Measurements from ENCODE around the gene CELA2A. TPM values are rescaled to one million over a fixed set of nuclear protein-coding genes. Genes with fewer than 3 reads are reported as not detected.

CELA2A gene
- total RNA-seq, 4 donors from 2014 or later = not detected

DNA sequence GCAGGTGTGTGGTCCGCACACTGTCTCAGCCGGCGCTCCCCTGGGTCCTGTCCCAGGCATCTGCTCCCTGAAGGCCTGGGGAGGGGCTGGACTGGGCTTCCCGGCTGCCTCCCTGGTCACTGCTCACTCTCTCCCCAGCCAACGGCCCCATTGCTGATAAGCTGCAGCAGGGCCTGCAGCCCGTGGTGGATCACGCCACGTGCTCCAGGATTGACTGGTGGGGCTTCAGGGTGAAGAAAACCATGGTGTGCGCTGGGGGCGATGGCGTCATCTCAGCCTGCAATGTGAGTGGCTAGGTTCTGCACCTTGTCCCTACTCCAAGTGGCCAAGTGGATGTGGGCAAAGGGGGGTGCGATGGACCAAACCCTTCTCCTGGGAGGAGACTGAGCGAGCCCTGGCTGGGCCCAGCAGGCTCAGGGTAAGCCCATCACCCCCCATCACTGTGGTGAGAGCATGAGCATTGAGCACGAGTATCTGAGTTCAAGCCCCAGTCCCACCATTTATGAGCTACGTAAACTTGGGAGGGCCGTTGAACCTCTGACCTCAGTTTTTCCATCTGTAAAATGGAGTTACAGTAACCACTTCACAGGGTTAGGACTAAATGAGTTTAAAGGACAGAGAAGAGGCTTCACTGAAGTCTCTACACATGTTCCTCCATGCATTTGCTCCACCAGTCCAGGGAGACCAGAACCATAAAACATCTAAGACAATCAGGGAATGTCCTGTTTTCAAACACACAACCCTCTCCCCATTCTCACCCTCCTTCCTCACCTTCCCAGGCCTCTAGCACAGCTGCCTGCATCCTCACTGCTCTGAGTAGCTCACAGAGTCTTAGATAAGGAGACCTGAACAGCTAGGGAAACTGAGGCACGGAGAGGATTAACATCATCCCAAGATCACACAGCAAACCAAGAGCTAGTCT lies 11.8 kb upstream of the CELA2A start:
- no peaks in the 10 kb centered on the region for H3K9me3 ChIP-seq
- H3K27me3 ChIP-seq = no peaks in the 10 kb centered on the region
- no peak overlapping the region for H3K27ac ChIP-seq
- H3K4me1 ChIP-seq = no peaks in the 10 kb centered on the region
- no peak for DNase-seq
- intact Hi-C loops (cut with DNase I) = no loop called here
- TF ChIP-seq, protein P1, sequence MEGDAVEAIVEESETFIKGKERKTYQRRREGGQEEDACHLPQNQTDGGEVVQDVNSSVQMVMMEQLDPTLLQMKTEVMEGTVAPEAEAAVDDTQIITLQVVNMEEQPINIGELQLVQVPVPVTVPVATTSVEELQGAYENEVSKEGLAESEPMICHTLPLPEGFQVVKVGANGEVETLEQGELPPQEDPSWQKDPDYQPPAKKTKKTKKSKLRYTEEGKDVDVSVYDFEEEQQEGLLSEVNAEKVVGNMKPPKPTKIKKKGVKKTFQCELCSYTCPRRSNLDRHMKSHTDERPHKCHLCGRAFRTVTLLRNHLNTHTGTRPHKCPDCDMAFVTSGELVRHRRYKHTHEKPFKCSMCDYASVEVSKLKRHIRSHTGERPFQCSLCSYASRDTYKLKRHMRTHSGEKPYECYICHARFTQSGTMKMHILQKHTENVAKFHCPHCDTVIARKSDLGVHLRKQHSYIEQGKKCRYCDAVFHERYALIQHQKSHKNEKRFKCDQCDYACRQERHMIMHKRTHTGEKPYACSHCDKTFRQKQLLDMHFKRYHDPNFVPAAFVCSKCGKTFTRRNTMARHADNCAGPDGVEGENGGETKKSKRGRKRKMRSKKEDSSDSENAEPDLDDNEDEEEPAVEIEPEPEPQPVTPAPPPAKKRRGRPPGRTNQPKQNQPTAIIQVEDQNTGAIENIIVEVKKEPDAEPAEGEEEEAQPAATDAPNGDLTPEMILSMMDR (IDR thresholded peaks at IDR 0.05) = no peak
- no peak for TF ChIP-seq POLR2A (IDR thresholded peaks at IDR 0.05)
- H3K36me3 ChIP-seq = no peaks in the 10 kb centered on the region
- H3K4me3 ChIP-seq (replicated peaks in 1 of 3) = no peak overlapping the region
- WGBS, 2 donors = 91 to 93% methylated on average over 12 of the region's 17 CpGs

DNA sequence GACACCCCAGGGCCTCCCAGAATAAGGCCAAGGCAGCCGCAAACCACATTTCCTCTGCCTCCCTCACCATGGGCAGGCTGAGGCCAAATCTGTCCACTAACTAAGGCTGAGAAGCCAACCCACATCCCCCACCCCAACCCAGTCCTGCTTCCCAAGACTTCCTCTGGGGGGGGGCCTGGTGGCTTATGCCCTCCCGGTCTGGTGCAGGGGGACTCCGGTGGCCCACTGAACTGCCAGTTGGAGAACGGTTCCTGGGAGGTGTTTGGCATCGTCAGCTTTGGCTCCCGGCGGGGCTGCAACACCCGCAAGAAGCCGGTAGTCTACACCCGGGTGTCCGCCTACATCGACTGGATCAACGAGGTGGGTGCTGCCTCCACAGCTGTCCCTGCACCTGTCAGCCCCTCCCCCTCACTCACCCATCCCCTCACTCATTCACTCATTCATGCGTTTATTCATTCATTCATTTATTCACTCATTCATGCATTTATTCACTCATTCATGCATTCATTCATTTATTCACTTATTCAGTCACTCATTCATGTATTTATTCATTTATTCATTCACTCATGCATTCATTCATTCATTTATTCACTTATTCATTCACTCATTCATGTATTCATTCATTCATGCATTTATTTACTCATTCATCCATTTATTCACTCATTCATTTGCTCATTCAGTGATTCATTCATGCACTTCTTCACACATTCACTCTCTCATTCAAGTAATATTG lies 11.0 kb upstream of the CELA2A start:
- WGBS, 2 donors = 85 to 87% methylated on average over 12 to 14 of the region's 14 CpGs
- intact Hi-C loops (cut with DNase I) = no loop called here
- no peak for DNase-seq

DNA sequence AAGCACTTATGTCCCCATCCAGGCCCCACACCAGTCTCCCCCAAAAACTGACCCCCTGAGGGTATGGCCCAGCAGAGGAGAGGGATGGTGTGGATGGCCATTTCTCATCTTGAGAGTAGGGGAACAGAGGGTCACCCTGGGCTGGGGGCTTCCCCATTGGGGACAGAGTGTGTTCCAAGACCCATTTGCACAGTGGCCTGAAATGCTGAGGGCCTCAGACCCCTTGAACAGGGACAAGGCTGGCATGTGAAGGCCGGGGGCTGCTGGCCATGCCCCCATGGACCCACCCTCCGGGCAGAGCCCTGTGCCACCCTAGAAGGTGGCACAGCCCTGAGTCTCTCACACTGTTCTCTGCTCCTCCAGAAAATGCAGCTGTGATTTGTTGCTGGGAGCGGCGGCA lies 10.3 kb upstream of the CELA2A start:
- H3K4me3 ChIP-seq (replicated peaks in 1 of 3) = no peak overlapping the region
- no peaks in the 10 kb centered on the region for H3K36me3 ChIP-seq
- WGBS, 2 donors = 80 to 87% methylated on average over 4 of the region's 4 CpGs
- H3K4me1 ChIP-seq = no peaks in the 10 kb centered on the region
- H3K27ac ChIP-seq = no peak overlapping the region
- no peaks in the 10 kb centered on the region for H3K27me3 ChIP-seq
- intact Hi-C loops (cut with DNase I) = no loop called here
- no peak for DNase-seq
- no peaks in the 10 kb centered on the region for H3K9me3 ChIP-seq
- TF ChIP-seq, protein P1 (IDR thresholded peaks at IDR 0.05) = no peak
- TF ChIP-seq POLR2A (IDR thresholded peaks at IDR 0.05) = no peak

More for the DNA sequence above, 11.0 kb upstream of the CELA2A start:
- H3K27ac ChIP-seq = no peak overlapping the region
- no peaks in the 10 kb centered on the region for H3K4me1 ChIP-seq
- H3K4me3 ChIP-seq (replicated peaks in 1 of 3) = no peak overlapping the region
- H3K27me3 ChIP-seq = no peaks in the 10 kb centered on the region
- H3K36me3 ChIP-seq = no peaks in the 10 kb centered on the region
- H3K9me3 ChIP-seq = no peaks in the 10 kb centered on the region
- TF ChIP-seq, protein P1 (IDR thresholded peaks at IDR 0.05) = no peak
- no peak for TF ChIP-seq POLR2A (IDR thresholded peaks at IDR 0.05)

DNA sequence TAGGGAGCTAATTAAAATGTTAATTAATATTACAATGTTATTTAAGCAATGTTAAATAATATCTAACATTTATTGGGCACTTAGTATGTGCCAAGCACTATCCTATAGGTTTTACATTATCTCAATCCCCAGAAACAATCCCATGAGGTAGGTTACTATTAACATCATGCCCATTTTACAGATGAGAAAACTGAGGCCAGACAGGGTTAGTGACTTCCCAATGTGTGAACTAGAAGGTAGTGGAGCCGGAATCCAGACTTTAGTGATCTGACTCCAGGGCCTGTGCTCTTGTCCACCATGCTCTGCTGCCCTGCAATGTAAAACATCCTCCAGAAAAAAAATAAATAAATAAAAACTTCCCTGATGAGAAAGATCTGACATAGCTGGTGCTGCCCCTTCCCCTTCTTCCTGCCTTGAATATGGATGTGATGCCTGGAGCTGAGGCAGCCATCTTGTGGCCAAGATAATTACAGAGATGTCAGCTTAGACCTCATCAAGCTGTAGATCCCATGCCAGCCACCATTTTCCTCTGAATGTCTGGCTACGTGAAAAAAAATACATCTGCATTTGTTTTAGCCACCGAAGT lies 7.6 kb upstream of the CELA2A start:
- Histone ChIP-seq H3K27me3 (no peaks in the 10 kb centered on the region), H3K4me1 (no peaks in the 10 kb centered on the region), H3K9me3 (no peaks in the 10 kb centered on the region), H3K27ac (no peak overlapping the region), H3K36me3 (no peaks in the 10 kb centered on the region), H3K4me3 (replicated peaks in 1 of 3) (no peak overlapping the region)
- no peak for DNase-seq
- intact Hi-C loops (cut with DNase I) = no loop called here
- TF ChIP-seq, protein P1 (IDR thresholded peaks at IDR 0.05) = no peak
- no peak for TF ChIP-seq POLR2A (IDR thresholded peaks at IDR 0.05)
- 82% methylated on average over 3 of the region's 3 CpGs for WGBS, 2 donors
